Lower lobe of right lung (tissue), 2 donors: Measurements from ENCODE around the gene GNB3. TPM values are rescaled to one million over a fixed set of nuclear protein-coding genes. Genes with fewer than 3 reads are reported as not detected.
A peak's percentile ranks its signal among the peaks of the same experiment; 100 is the strongest.
"Not testable (repeated sequence)": the region's sequence is repeated elsewhere in the genome, so short reads cannot be mapped to it uniquely, and the experiment has no call there.

Experiments
- ATAC-seq, 2 donors: fragments of 200-7000 bp; cut with Tn5 transposase; one replicate each; pipeline ENCODE4 v1.9.1; 2020 to 2022; ENCODE audit warnings: mild to moderate bottlenecking in 2 of 2, moderate library complexity in 2 of 2
- DNase-seq: peaks from one replicate; pipeline ENCODE4 v3.0.0-alpha.2; 2020
- H3K27ac ChIP-seq: fragments of 200-600 bp; one replicate; pipeline ENCODE4 v1.8.0; 2022
- H3K27me3 ChIP-seq: fragments of 200-600 bp; one replicate; pipeline ENCODE4 v1.8.0; 2022; ENCODE audit warnings: low read depth
- H3K36me3 ChIP-seq: fragments of 200-600 bp; one replicate; pipeline ENCODE4 v1.8.0; 2022; ENCODE audit warnings: mild to moderate bottlenecking
- H3K4me1 ChIP-seq: fragments of 200-600 bp; one replicate; pipeline ENCODE4 v1.8.0; 2022
- H3K4me3 ChIP-seq: fragments of 200-600 bp; one replicate; pipeline ENCODE4 v1.8.0; 2022; ENCODE audit warnings: mild to moderate bottlenecking
- H3K9me3 ChIP-seq: fragments of 200-600 bp; one replicate; pipeline ENCODE4 v1.8.0; 2022
- CTCF ChIP-seq: fragments of 200-600 bp; IDR thresholded peaks from one replicate; pipeline ENCODE4 v1.8.0; 2022; ENCODE audit warnings: antibody characterized with exemption, mild to moderate bottlenecking
- intact Hi-C: fragments of 100-400 bp; cut with DNase I; formaldehyde crosslinking; loops from one replicate; pipeline ENCODE4 v1.11.0; 2022
- total RNA-seq: library from RNA; stranded (reverse); fragmentation: NEBNext Ultra II Directional; extraction: Animal tissue kit (Norgen Biotek cat#: 25700); gene quantifications from one replicate; pipeline ENCODE4 v1.2.1, GENCODE V29; 2021
- donor health status: DM: no; HTN: yes; CAD: no; lungs with severe emphysema.

Gene GNB3
- total RNA-seq, 1 donor from 2014 or later: 1.0 TPM

DNA sequence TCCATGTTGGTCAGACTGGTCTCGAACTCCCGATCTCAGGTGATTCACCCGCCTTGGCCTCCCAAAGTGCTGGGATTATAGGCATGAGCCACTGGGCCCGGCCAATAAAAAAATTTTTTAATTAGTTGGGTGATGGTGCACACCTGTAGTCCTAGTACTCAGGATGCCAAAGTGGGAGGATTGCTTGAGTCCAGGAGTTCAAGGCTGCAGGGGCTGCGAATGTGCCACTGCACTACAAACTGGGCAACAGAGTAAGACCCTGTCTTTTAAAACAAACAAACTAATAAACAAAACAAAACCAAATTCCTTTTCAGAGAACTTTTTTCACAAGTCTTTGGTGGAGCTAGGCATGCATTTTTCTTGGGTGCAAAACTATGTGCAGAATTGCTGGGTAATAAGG, 42.5 kb downstream of the GNB3 start:
- peaks cover 15% of the 10 kb centered on the region for H3K4me1 ChIP-seq
- no peaks in the 10 kb centered on the region for H3K27me3 ChIP-seq
- DNase-seq (no peak), ATAC-seq (no peak)
- intact Hi-C loops: no loop called here
- TF ChIP-seq CTCF: no peak
- no peak overlapping the region for H3K4me3 ChIP-seq
- H3K9me3 ChIP-seq: no peaks in the 10 kb centered on the region
- no peak overlapping the region for H3K27ac ChIP-seq
- H3K36me3 ChIP-seq: peaks cover 22% of the 10 kb centered on the region

GRCh38 chr12:6883683-6884082, 43.0 kb downstream of the GNB3 start:
- intact Hi-C loops: no loop called here
- DNase-seq (no peak), ATAC-seq (no peak)
- peaks cover 22% of the 10 kb centered on the region for H3K36me3 ChIP-seq
- H3K4me3 ChIP-seq: no peak overlapping the region
- H3K4me1 ChIP-seq: peaks cover 16% of the 10 kb centered on the region
- no peak for TF ChIP-seq CTCF
- H3K27ac ChIP-seq: no peak overlapping the region
- H3K27me3 ChIP-seq: no peaks in the 10 kb centered on the region
- H3K9me3 ChIP-seq: no peaks in the 10 kb centered on the region

DNA sequence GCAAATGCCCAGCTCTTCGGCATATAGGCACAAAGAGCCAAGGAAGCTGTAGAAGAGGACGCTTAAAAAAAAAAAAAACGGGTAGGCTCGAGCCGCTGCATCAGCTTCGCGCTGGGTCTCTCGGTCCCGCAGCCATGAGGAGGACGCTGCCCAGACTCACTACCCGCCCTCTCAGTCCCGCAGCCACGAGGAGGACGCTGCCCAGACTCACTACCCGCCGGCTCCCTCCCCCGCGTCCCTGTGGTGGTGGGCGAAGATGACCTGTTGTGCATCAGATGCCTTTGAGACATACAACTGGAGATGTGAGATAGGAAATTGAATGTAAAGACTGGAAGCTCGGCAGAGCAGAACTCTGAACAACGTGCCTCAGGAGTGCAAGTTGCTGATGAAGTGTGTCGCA, 43.8 kb downstream of the GNB3 start:
- no peak for TF ChIP-seq CTCF

GRCh38 chr12:6886206-6886999, 45.7 kb downstream of the GNB3 start:
- intact Hi-C loops, H3K9me3 ChIP-seq, DNase-seq, H3K27me3 ChIP-seq, H3K4me3 ChIP-seq: not testable (repeated sequence)
- peaks cover 22% of the 10 kb centered on the region for H3K36me3 ChIP-seq
- peak overlapping the region; percentile 79 for H3K27ac ChIP-seq
- peaks cover 26% of the 10 kb centered on the region for H3K4me1 ChIP-seq
- peak in 1 of 2 donors; percentile 16 for ATAC-seq

More for the DNA sequence above, 43.8 kb downstream of the GNB3 start:
- ATAC-seq (no peak), DNase-seq (no peak)
- Histone ChIP-seq H3K36me3 (peaks cover 22% of the 10 kb centered on the region), H3K4me3 (no peak overlapping the region), H3K27me3 (no peaks in the 10 kb centered on the region), H3K9me3 (no peaks in the 10 kb centered on the region), H3K4me1 (peaks cover 16% of the 10 kb centered on the region), H3K27ac (no peak overlapping the region)
- intact Hi-C loops: no loop called here

GRCh38 chr12:6887460-6887859, 46.7 kb downstream of the GNB3 start:
- DNase-seq (peak; percentile 77), ATAC-seq (peak; percentile 5 to 43)

More at GRCh38 chr12:6887460-6887859, 46.7 kb downstream of the GNB3 start:
- Histone ChIP-seq H3K27me3 (no peaks in the 10 kb centered on the region), H3K4me3 (no peak overlapping the region), H3K9me3 (no peaks in the 10 kb centered on the region), H3K27ac (peak overlapping the region; percentile 79), H3K36me3 (peaks cover 22% of the 10 kb centered on the region), H3K4me1 (peaks cover 32% of the 10 kb centered on the region)
- no peak for TF ChIP-seq CTCF
- intact Hi-C loops: no loop called here
